ENCODE measurements around the gene MICAL2. TPM values are rescaled to one million over a fixed set of nuclear protein-coding genes. Genes with fewer than 3 reads are reported as not detected.

Gene MICAL2
- total RNA-seq, 1 experiment from 2014 or later: 37.4 TPM

GRCh38 chr11:12215181-12215593 lies 104.8 kb downstream of the MICAL2 start:
- no peaks in the 10 kb centered on the region for H3K9me2 ChIP-seq (ENCODE audit: insufficient read depth)
- H3K4me3 ChIP-seq (replicated peaks in 1 of 2; ENCODE audit: low read depth in 1 of 2, low read length in 2 of 2): no peak overlapping the region
- H3K9ac ChIP-seq (ENCODE audit: low read length): no peak overlapping the region
- H4K20me1 ChIP-seq (ENCODE audit: insufficient read depth): no peaks in the 10 kb centered on the region
- H3K4me1 ChIP-seq (ENCODE audit: control insufficient read depth in 1 of 2, insufficient read depth in 2 of 2, low read length in 2 of 2): peaks cover 40 to 43% of the 10 kb centered on the region in 2 experiments
- ChIA-PET RAD21 (ENCODE audit: low non-redundant PET in 1 of 2, low total read pairs in 2 of 2, uncharacterized antibody in 2 of 2, unreplicated experiment in 2 of 2) (no interaction called here), CTCF (interaction anchor here (1.3 kb wide), 1 partner anchor 21 kb away, joined by 4 read pairs; no protein-coding TSS in a partner anchor), POLR2A (no interaction called here)
- TF ChIP-seq EZH2phosphoT487 (IDR thresholded peaks at IDR 0.05; ENCODE audit: borderline replicate concordance) (no peak), SRF (IDR thresholded peaks at IDR 0.05; ENCODE audit: low read depth) (no peak)
- ATAC-seq: no peak
- no peak overlapping the region for H3K27ac ChIP-seq (ENCODE audit: low read depth, low read length)
- intact Hi-C loops (cut with micrococcal nuclease): no loop called here
- no peaks in the 10 kb centered on the region for H3K9me3 ChIP-seq (ENCODE audit: control insufficient read depth in 1 of 2, insufficient read depth in 1 of 2, low read depth in 1 of 2, low read length in 2 of 2)
- H3K27me3 ChIP-seq (ENCODE audit: insufficient read depth, low read length): no peaks in the 10 kb centered on the region
- H3K79me2 ChIP-seq (ENCODE audit: insufficient read depth, low read length): no peaks in the 10 kb centered on the region
- BruUV-seq (replicated peaks): no TSS peak
- no peaks in the 10 kb centered on the region for H3K36me3 ChIP-seq (ENCODE audit: control insufficient read depth in 1 of 2, insufficient read depth in 2 of 2, low read length in 2 of 2)
- no peak overlapping the region for H2AFZ ChIP-seq (ENCODE audit: low read depth, low read length, poor library complexity, severe bottlenecking)
- no peak for DNase-seq (ENCODE audit: low read depth, low spot score)
- no peak overlapping the region for H3K4me2 ChIP-seq (ENCODE audit: low read length)

- no peaks in the 10 kb centered on the region for H3K9me2 ChIP-seq (ENCODE audit: insufficient read depth)
- no peaks in the 10 kb centered on the region for H3K9me3 ChIP-seq (ENCODE audit: control insufficient read depth in 1 of 2, insufficient read depth in 1 of 2, low read depth in 1 of 2, low read length in 2 of 2)
- H3K4me1 ChIP-seq (ENCODE audit: control insufficient read depth in 1 of 2, insufficient read depth in 2 of 2, low read length in 2 of 2): peaks cover 40 to 43% of the 10 kb centered on the region in 2 experiments
- no peak overlapping the region for H3K27ac ChIP-seq (ENCODE audit: low read depth, low read length)
- no peak for DNase-seq (ENCODE audit: low read depth, low spot score)
- no peaks in the 10 kb centered on the region for H3K79me2 ChIP-seq (ENCODE audit: insufficient read depth, low read length)
- CTCF ChIA-PET: interaction anchor here (1.3 kb wide), 1 partner anchor 20 kb away, joined by 4 read pairs; no protein-coding TSS in a partner anchor
- H2AFZ ChIP-seq (ENCODE audit: low read depth, low read length, poor library complexity, severe bottlenecking): no peak overlapping the region
- no peak for ATAC-seq
- H3K4me3 ChIP-seq (replicated peaks in 1 of 2; ENCODE audit: low read depth in 1 of 2, low read length in 2 of 2): no peak overlapping the region
- no peaks in the 10 kb centered on the region for H3K36me3 ChIP-seq (ENCODE audit: control insufficient read depth in 1 of 2, insufficient read depth in 2 of 2, low read length in 2 of 2)
- H4K20me1 ChIP-seq (ENCODE audit: insufficient read depth): no peaks in the 10 kb centered on the region
- intact Hi-C loops (cut with micrococcal nuclease): no loop called here
- no peaks in the 10 kb centered on the region for H3K27me3 ChIP-seq (ENCODE audit: insufficient read depth, low read length)
- TF ChIP-seq SIN3A (IDR thresholded peaks at IDR 0.05; ENCODE audit: low read depth): no peak
- no peak for TF ChIP-seq TCF7L2 (IDR thresholded peaks at IDR 0.05; ENCODE audit: borderline replicate concordance, extremely low read depth, insufficient read depth, insufficient read length)
- no peak for TF ChIP-seq YY1 (IDR thresholded peaks at IDR 0.05; ENCODE audit: extremely low read depth, insufficient replicate concordance, low read depth, low read length)
- TF ChIP-seq POLR2AphosphoS5 (IDR thresholded peaks at IDR 0.05; ENCODE audit: low read depth, low read length): no peak
- TF ChIP-seq POLR2A (IDR thresholded peaks at IDR 0.05; ENCODE audit: borderline replicate concordance, extremely low read depth, insufficient read depth, insufficient read length): no peak
- RAD21 ChIA-PET (ENCODE audit: low non-redundant PET in 1 of 2, low total read pairs in 2 of 2, uncharacterized antibody in 2 of 2, unreplicated experiment in 2 of 2): no interaction called here
- no peak overlapping the region for H3K9ac ChIP-seq (ENCODE audit: low read length)
- no peak overlapping the region for H3K4me2 ChIP-seq (ENCODE audit: low read length)
- POLR2A ChIA-PET: no interaction called here
- BruUV-seq (replicated peaks): no TSS peak
Measured at GRCh38 chr11:12216041-12216451, 105.7 kb downstream of the MICAL2 start.

Data from HCT116 (cell line).